Jurkat, Clone E6-1 (cell line): Measurements from ENCODE around the gene PCGF3.
"Not testable (repeated sequence)": the region's sequence is repeated elsewhere in the genome, so short reads cannot be mapped to it uniquely, and the experiment has no call there.

Experiments used
- DNase-seq: peaks from one replicate; pipeline ENCODE4 v3.0.0-alpha.2; 2011; ENCODE audit warnings: low read depth, low spot score
- H3K4me3 ChIP-seq: 2 replicates; pipeline ENCODE4 v1.5.1; 2011; ENCODE audit warnings: mild to moderate bottlenecking, low read length, control low read depth, moderate library complexity

The PCGF3 gene

DNA sequence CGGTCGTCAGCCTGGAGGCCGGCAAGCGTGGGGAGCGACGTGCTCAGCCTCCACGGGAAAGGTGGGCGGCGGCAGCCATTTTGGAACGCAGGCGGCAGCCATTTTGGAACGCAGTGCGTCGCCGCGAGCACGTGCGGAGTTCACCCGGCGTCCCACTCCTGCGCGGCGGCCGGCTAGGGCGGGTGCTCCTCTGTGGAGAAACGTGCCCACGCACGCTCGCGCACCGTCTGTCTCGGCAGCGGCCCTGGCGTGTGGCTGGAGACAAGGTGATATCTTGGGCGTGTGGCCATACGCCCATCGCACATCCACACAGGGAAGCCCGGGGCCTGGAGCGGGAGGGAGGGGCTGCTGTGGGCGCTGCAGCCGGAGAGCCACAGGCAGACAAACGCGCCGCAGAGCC lies 99.2 kb downstream of the PCGF3 start:
- no peak for DNase-seq
- H3K4me3 ChIP-seq: no peak overlapping the region

DNA sequence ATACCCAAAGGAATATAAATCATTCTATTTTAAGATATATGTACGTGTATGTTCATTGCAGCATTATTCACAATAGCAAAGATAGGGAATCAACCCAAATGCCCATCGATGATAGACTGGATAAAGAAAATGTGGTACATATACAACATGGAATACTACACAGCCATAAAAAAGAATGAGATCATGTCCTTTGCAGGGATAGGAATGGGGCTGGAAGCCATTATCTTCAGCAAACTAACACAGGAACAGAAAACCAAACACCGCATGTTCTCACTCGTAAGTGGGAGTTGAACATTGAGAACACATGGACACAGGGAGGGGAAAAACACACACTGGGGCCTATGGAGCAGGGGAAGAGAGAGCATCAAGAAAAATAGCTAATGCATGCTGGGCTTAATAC lies 101.3 kb downstream of the PCGF3 start:
- H3K4me3 ChIP-seq, DNase-seq: not testable (repeated sequence)

DNA sequence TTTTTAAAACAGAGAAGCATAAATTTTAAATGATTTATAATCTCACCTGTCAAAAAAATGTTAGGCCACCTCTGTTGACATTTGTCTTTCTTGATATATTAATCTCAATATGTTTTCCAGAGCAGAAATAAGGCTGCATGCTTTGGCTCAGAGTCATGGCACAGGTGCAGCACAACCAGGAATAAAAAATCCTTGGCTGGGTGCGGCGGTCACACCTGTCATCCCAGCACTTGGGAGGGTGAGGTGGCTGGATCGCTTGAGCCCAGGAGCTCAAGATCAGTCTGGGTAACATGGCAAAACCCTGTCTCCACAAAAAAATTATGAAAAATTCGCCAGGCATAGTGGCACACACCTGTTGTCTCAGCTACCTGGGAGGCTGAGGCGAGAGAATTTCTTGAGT lies 102.2 kb downstream of the PCGF3 start:
- DNase-seq: no peak
- no peak overlapping the region for H3K4me3 ChIP-seq

DNA sequence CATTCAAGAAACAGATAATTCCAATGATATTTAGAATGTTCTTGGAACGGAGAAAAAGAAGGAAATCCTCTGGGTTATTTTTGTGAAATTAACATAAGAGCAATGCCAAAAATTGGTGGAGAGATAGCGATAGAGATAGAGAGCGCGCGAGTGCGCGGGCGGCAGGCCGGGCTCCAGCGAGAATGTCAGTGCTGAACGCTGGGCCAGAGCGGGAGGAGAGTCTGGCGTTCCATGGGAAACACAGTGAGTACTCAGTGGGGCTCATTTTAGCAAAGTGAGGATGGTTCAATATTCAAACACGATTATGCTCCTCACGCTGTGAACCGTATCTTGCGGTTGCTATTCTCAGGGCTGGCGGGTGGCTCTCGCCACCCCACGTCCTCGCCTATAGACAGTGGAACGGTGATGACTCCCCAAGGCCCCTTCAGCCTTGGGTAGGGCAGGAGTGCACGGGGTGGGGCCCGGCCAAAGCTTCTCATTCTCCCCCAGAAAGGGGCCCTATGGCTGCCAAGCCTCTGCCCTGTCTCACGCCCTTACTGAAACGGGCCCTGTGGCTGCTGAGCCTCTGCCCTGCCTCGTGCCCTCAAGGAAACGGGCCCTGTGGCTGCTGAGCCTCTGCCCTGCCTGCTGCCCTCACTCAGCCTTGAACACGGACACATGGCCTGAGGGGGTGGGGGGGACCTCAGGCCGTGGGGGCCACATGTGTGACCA lies 103.4 kb downstream of the PCGF3 start:
- no peak for DNase-seq
- no peak overlapping the region for H3K4me3 ChIP-seq

DNA sequence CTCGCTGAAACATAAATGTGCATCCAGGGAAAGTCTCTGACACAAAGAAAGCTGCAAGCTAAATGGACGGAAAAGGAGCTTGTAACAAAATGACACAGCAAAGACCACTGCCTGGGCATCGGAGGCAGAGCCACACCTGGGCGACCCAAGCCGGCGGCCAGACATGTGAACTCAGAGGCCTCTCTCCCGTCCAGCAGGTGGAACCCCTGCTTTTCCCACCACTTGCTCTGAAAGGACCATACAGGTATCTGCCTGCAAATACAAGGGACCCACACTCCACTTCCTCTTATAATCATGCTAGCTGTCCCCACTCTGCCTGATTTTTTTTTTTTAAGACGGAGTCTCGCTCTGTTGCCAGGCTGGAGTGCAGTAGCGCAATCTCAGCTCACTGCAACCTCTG lies 108.3 kb downstream of the PCGF3 start:
- H3K4me3 ChIP-seq: no peak overlapping the region
- DNase-seq: no peak

DNA sequence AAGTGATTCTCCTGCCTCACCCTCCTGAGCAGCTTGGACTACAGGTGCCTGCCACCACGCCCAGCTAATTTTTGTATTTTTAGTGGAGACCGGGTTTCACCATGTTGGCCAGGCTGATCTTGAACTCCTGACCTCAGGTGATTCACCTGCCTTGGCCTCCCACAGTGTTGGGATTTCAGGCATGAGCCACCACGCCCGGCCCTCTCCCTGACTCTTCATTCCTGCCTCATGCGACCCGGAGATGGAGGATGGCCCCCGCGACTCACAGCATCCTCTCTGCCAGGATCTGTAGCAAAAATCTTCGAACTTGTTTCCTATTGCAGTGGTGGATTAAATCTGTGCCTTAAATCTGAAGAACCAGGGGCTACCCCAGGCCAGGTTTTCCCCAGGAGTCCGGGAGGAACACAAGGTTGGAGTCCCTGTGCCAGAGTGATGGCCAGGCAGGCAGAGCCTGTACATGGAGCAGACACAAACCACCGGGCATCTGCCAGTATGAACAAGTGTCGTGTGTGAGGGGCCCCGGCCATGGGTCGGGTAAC lies 108.7 kb downstream of the PCGF3 start:
- no peak overlapping the region for H3K4me3 ChIP-seq
- DNase-seq: no peak

DNA sequence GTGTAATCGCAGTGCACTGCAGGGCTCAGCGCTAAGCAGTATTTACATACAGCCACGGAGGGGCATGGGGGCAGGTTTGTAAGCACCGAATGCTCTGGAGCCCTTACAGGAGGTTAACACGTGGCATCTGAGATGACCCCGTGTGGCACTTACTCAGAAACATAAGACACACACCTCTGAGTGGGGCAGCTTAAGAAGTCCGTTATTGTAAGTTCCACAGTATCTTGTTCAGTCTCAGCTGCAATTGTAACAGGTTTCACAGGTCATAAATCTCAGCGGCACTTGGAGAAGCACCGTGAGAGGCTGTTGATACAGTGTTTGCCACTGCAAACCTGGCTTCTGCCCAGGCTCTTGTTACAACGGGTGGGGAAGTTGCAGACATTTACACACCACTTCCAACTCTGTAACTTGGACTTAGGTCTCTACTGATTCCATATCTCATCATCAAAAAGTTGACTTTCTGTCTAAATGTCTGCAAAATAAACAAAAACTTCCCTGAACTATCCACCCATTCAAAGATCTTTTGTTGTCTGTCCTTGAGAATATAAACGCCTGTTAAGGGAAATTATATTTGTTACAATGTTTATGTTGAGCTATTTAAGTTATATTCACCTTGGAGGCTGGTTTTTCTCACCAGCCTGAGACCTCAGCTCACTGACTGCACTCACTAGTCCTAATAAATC lies 110.0 kb downstream of the PCGF3 start:
- no peak overlapping the region for H3K4me3 ChIP-seq
- no peak for DNase-seq

DNA sequence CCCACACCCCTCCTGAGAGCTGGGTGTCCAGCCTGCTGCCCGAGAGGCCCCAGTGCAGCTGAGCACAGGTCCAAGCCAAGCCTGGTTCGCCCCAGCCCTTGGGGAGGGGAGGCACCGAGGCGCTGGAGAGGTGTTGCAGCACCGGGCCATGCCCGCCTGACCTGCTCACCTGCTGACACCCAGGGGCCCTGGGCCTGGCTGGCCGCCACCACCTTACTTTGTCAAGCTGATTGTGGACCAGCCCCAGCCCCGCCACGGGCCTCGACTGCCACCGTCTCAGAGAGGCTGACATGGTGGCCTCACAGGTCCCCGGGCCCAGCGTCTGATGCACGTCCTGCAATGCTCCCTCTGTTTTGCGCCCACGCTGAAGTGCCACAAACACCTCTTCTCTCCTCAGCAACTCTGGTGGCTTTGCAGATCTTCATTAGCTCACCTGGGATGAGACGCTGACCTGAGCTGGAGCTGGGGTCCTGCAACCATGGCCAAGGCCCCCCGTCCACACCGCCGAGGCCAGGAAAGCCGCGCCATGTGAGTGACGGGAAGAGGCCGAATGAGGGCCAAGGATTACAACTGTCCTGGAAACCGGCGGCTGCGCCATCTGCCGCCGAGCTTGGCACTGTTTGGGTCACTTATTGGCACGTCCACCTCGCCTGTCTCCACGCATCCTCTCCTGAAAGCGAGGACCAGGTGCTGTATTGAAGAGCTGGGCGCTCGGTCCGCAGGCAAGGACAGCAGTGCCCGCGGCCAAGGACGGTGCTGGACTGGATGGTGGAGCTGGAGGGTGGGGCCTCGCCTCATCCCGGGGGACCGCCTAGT lies 112.7 kb downstream of the PCGF3 start:
- no peak for DNase-seq
- H3K4me3 ChIP-seq: no peak overlapping the region

DNA sequence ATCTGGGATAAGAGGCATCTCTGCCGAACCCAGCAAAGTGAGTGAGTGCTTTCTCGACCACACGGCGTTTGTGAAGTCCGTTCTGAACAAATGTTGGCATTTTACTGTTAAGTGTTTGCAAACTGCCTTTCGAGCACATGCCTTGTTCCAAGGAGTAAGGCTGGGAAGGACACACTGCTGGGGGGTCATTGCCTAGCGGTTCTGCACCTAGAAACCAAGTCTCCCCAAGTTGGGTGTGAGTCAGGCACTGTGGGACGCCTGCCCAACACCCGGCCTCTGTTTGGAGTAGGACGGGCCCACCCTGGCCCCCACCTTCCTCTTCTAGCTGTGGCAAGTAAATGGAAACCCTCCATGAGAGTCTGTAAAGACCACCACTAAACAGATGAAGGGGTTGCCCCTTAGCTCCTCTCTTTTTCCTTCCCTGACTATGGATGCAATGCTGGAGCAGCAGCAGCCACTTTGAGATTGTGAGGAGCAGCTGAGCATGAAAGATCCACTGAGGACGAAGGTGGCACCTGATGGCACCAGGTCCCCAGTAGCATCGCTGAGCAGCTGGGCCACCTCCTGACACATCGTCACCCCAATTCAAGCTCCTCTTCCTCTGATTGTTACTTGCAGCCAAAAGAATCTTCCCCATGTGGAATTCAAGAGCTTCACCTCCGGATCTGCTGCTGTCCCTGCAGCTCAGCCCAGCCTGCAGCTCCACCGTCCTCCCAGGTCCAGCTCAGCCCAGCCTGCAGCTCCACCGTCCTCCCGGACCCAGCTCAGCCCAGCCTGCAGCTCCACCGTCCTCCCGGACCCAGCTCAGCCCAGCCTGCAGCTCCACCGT lies 114.0 kb downstream of the PCGF3 start:
- no peak for DNase-seq
- no peak overlapping the region for H3K4me3 ChIP-seq
